GM23338 (cell line): ENCODE measurements around the gene PKD2. TPM values are rescaled to one million over a fixed set of nuclear protein-coding genes. Genes with fewer than 3 reads are reported as not detected.
A peak's percentile ranks its signal among the peaks of the same experiment; 100 is the strongest.

Source experiments
- ATAC-seq: fragments of 200-7000 bp; cut with Tn5 transposase; 3 replicates; pipeline ENCODE4 v1.9.1; 2020
- DNase-seq: peaks from one replicate; pipeline ENCODE4 v3.0.0-alpha.2; 2015; ENCODE audit warnings: low spot score
- H2AFZ ChIP-seq: fragments of 200-600 bp; sonication (generic); 2 replicates; pipeline ENCODE4 v1.8.0; 2016; ENCODE audit warnings: antibody characterized with exemption, mild to moderate bottlenecking, moderate library complexity
- H3F3A ChIP-seq: fragments of 200-600 bp; sonication (generic); replicated peaks from 2 replicates; pipeline ENCODE4 v1.8.0; 2017; ENCODE audit warnings: antibody characterized with exemption, mixed run types, low read depth
- H3K27ac ChIP-seq: fragments of 200-600 bp; sonication (generic); 2 replicates; pipeline ENCODE4 v1.6.1; 2016; ENCODE audit warnings: low read depth
- H3K27me3 ChIP-seq: fragments of 200-600 bp; sonication (generic); 2 replicates; pipeline ENCODE4 v1.8.0; 2016; ENCODE audit warnings: mild to moderate bottlenecking, mixed run types, moderate library complexity; ENCODE audit not compliant: insufficient read depth
- H3K36me3 ChIP-seq: fragments of 200-600 bp; sonication (generic); 2 replicates; pipeline ENCODE4 v1.8.0; 2016; ENCODE audit warnings: mild to moderate bottlenecking; ENCODE audit not compliant: insufficient read depth
- H3K4me1 ChIP-seq: fragments of 200-600 bp; sonication (generic); 2 replicates; pipeline ENCODE4 v1.8.0; 2016; ENCODE audit warnings: mild to moderate bottlenecking, moderate library complexity; ENCODE audit not compliant: insufficient read depth
- H3K4me2 ChIP-seq: fragments of 200-600 bp; sonication (generic); 2 replicates; pipeline ENCODE4 v1.7.1; 2017; ENCODE audit warnings: mixed run types
- H3K4me3 ChIP-seq: fragments of 200-600 bp; sonication (generic); 2 replicates; pipeline ENCODE4 v1.6.1; 2016; ENCODE audit warnings: mixed run types
- H3K79me2 ChIP-seq: fragments of 200-600 bp; sonication (generic); replicated peaks from 2 replicates; pipeline ENCODE4 v1.8.0; 2017; ENCODE audit warnings: mild to moderate bottlenecking; ENCODE audit not compliant: insufficient read depth
- H3K9me2 ChIP-seq: fragments of 200-600 bp; sonication (generic); 2 replicates; pipeline ENCODE4 v1.8.0; 2017; ENCODE audit not compliant: insufficient read depth
- H4K20me1 ChIP-seq: fragments of 200-600 bp; sonication (generic); replicated peaks from 2 replicates; pipeline ENCODE4 v1.8.0; 2017; ENCODE audit warnings: mild to moderate bottlenecking; ENCODE audit not compliant: insufficient read depth
- H3K27ac Mint-ChIP-seq: 2 replicates; pipeline ENCODE4 v1.8.0; 2020; ENCODE audit warnings: inconsistent platforms, mild to moderate bottlenecking, moderate library complexity, mixed read lengths
- H3K27me3 Mint-ChIP-seq: 3 replicates; pipeline ENCODE4 v1.8.0; 2022; ENCODE audit warnings: low read depth, mild to moderate bottlenecking, moderate library complexity, mixed read lengths, inconsistent platforms; ENCODE audit not compliant: insufficient read depth, poor library complexity
- H3K36me3 Mint-ChIP-seq: 3 replicates; pipeline ENCODE4 v1.8.0; 2021; ENCODE audit warnings: low read depth, mild to moderate bottlenecking, inconsistent platforms, moderate library complexity, mixed read lengths
- H3K4me1 Mint-ChIP-seq: 3 replicates; pipeline ENCODE4 v1.8.0; 2020; ENCODE audit warnings: mild to moderate bottlenecking, inconsistent platforms, mixed read lengths
- H3K4me3 Mint-ChIP-seq: 3 replicates; pipeline ENCODE4 v1.8.0; 2021; ENCODE audit warnings: moderate library complexity, mild to moderate bottlenecking, inconsistent platforms, mixed read lengths
- H3K9me3 Mint-ChIP-seq: 3 replicates; pipeline ENCODE4 v1.8.0; 2020; ENCODE audit warnings: moderate library complexity, mild to moderate bottlenecking, inconsistent platforms, mixed read lengths
- CREB1 ChIP-seq: fragments of 250-450 bp; sonication (Bioruptor Pico); IDR thresholded peaks from 2 replicates; pipeline ENCODE4 v1.5.0; 2020; ENCODE audit warnings: low read depth, mild to moderate bottlenecking, moderate library complexity
- ETS1 ChIP-seq: IDR thresholded peaks from 2 replicates; pipeline ENCODE4 v1.6.1; 2016; ENCODE audit warnings: antibody characterized with exemption
- EZH2 ChIP-seq: fragments of 200-600 bp; sonication (generic); IDR thresholded peaks from one replicate; pipeline ENCODE4 v1.8.0; 2017; ENCODE audit warnings: antibody characterized with exemption, mild to moderate bottlenecking, low read depth; ENCODE audit not compliant: unreplicated experiment
- EZH2phosphoT487 ChIP-seq: fragments of 200-600 bp; sonication (generic); IDR thresholded peaks from one replicate; pipeline ENCODE4 v1.8.1; 2018; ENCODE audit warnings: antibody characterized with exemption; ENCODE audit not compliant: unreplicated experiment
- JUNB ChIP-seq: IDR thresholded peaks from one replicate; pipeline ENCODE4 v1.6.1; 2016; ENCODE audit warnings: antibody characterized with exemption; ENCODE audit not compliant: unreplicated experiment
- NANOG ChIP-seq: IDR thresholded peaks from 2 replicates; pipeline ENCODE4 v1.6.1; 2016; ENCODE audit warnings: antibody characterized with exemption, borderline replicate concordance
- POLR2AphosphoS5 ChIP-seq: IDR thresholded peaks from 2 replicates; pipeline ENCODE4 v1.6.1; 2016; ENCODE audit warnings: antibody characterized with exemption, low read depth
- STAT1 ChIP-seq: IDR thresholded peaks from one replicate; pipeline ENCODE4 v1.6.1; 2016; ENCODE audit warnings: antibody characterized with exemption; ENCODE audit not compliant: unreplicated experiment
- ZNF114 ChIP-seq: fragments of 250-450 bp; sonication (Bioruptor Pico); IDR thresholded peaks from 2 replicates; pipeline ENCODE4 v1.5.0; 2020; ENCODE audit warnings: mild to moderate bottlenecking, moderate library complexity
- ZNF331 ChIP-seq: fragments of 250-450 bp; sonication (Bioruptor Pico); IDR thresholded peaks from 2 replicates; pipeline ENCODE4 v1.5.0; 2020; ENCODE audit warnings: low read depth, mild to moderate bottlenecking, moderate library complexity
- ZNF462 ChIP-seq: fragments of 250-450 bp; sonication (Bioruptor Pico); IDR thresholded peaks from 2 replicates; pipeline ENCODE4 v1.5.0; 2020; ENCODE audit warnings: mild to moderate bottlenecking, moderate library complexity
- polyA plus RNA-seq: library from polyadenylated mRNA; unstranded; fragments of >200 nt; fragmentation: Nextera tagmentation; extraction: Ambion mirVana; gene quantifications from 2 replicates; pipeline ENCODE4 v1.2.1, GENCODE V29; 2016
- total RNA-seq: library from RNA; depleted of rRNA; stranded (reverse); fragments of >200 nt; shearing (Covaris generic); gene quantifications from 2 replicates; pipeline ENCODE4 v1.2.3, GENCODE V29; 2014
- TF ChIP-seq, protein P1 (sequence below), 2 experiments: fragments of 200-600 bp in 1 of 2; sonication (generic) in 1 of 2; conservative IDR thresholded peaks; 2 replicates each; pipeline versions ENCODE4 v1.5.1 to v1.6.1; 2016 to 2017; ENCODE audit warnings: antibody characterized with exemption in 2 of 2, low read depth in 2 of 2, mild to moderate bottlenecking in 2 of 2, moderate library complexity in 1 of 2

Gene PKD2
- total and polyA plus RNA-seq, 2 experiments from 2014 or later = 17.9 to 45.3 TPM

- no peak for TF ChIP-seq ZNF462
- no peak for TF ChIP-seq ETS1
- TF ChIP-seq EZH2 = no peak
- TF ChIP-seq POLR2AphosphoS5 = no peak
- no peak for TF ChIP-seq CREB1 (CRISPR knock-in tag)
These were observed 22.1 kb downstream of the PKD2 start (continued) for GRCh38 chr4:88029556-88029955.

DNA sequence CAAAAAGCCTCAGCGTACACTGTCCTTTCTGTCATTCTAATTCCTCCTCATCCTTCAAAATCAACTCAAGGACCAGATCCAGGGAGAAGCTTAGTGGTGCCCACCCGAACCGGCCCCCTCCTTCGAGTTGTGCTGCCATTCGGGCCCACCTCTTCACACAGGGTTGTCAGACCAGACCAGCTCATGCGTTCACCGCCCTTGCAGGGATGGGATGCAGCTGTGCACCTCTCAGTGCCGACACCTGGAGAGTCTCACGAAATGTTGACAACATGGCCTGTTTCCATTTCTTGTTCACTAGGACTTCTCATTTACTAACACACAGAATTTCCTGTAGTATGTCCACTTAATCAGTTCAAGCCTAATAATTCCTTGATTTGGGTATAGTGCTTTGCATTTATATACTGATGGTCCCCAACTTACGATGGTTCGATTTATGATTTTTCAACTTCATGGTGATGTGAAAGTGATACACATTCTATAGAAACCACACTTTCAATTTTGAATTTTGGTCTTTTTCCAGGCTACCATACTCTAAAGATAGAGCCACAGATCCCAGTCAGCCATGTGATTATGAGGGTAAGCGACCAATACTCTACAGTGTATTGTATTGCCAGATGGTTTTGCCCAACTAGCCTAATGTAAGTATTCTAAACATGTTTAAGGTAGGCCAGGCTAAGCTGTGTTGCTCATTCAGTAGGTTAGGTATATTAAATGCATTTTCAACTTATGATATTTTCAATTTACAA is 23.3 kb downstream of the PKD2 start:
- no peak overlapping the region for H3K4me3 Mint-ChIP-seq
- H3K4me1 Mint-ChIP-seq = no peaks in the 10 kb centered on the region
- Histone ChIP-seq H3K79me2 (no peaks in the 10 kb centered on the region; the same call in none of the 2 replicates), H3K36me3 (peaks cover 19% of the 10 kb centered on the region), H3K9me2 (0 out of 2 replicates have a peak, but pooled peaks cover 2% of the 10 kb centered on the region), H4K20me1 (peaks cover 10% of the 10 kb centered on the region), H3F3A (no peaks in the 10 kb centered on the region; the same call in 1 of the 2 replicates), H3K4me1 (no peaks in the 10 kb centered on the region), H3K4me2 (no peak overlapping the region), H3K27ac (no peak overlapping the region), H3K4me3 (no peak overlapping the region), H2AFZ (no peak overlapping the region), H3K27me3 (no peaks in the 10 kb centered on the region)
- H3K9me3 Mint-ChIP-seq = peaks cover 9% of the 10 kb centered on the region
- no peak for ATAC-seq
- H3K27me3 Mint-ChIP-seq = peaks cover 1% of the 10 kb centered on the region
- no peak for DNase-seq
- peaks cover 52% of the 10 kb centered on the region for H3K36me3 Mint-ChIP-seq
- H3K27ac Mint-ChIP-seq = peak overlapping the region; percentile 41; the same call in 1 of the 2 replicates
- TF ChIP-seq, protein P1, sequence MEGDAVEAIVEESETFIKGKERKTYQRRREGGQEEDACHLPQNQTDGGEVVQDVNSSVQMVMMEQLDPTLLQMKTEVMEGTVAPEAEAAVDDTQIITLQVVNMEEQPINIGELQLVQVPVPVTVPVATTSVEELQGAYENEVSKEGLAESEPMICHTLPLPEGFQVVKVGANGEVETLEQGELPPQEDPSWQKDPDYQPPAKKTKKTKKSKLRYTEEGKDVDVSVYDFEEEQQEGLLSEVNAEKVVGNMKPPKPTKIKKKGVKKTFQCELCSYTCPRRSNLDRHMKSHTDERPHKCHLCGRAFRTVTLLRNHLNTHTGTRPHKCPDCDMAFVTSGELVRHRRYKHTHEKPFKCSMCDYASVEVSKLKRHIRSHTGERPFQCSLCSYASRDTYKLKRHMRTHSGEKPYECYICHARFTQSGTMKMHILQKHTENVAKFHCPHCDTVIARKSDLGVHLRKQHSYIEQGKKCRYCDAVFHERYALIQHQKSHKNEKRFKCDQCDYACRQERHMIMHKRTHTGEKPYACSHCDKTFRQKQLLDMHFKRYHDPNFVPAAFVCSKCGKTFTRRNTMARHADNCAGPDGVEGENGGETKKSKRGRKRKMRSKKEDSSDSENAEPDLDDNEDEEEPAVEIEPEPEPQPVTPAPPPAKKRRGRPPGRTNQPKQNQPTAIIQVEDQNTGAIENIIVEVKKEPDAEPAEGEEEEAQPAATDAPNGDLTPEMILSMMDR (conservative IDR thresholded peaks at IDR 0.05; ENCODE audit: low read depth in 2 of 2) = no peak
- TF ChIP-seq NANOG (no peak), JUNB (no peak), ZNF114 (CRISPR knock-in tag) (no peak), ZNF331 (CRISPR knock-in tag) (no peak), ETS1 (no peak), STAT1 (no peak), EZH2 (no peak), EZH2phosphoT487 (no peak), CREB1 (CRISPR knock-in tag) (no peak)
